Breast epithelium (tissue), 3 donors: ENCODE results near the gene VEPH1.

ENCODE experiments used
- CTCF ChIP-seq, 3 donors: fragments of 450-650 bp; IDR thresholded peaks; one replicate each; pipeline ENCODE4 v1.5.1; 2016 to 2017; ENCODE audit warnings: antibody characterized with exemption in 3 of 3, mild to moderate bottlenecking in 3 of 3, moderate library complexity in 3 of 3
- POLR2AphosphoS5 ChIP-seq, 3 donors: sonication (generic); formaldehyde crosslinking; IDR thresholded peaks; one replicate each; pipeline ENCODE4 v1.6.1; 2017; ENCODE audit warnings: antibody characterized with exemption in 3 of 3

GRCh38 chr3:157390713-157391515 lies 112.3 kb downstream of the VEPH1 start:
- TF ChIP-seq CTCF (IDR thresholded peaks at IDR 0.05): no peak
- TF ChIP-seq POLR2AphosphoS5 (IDR thresholded peaks at IDR 0.05): no peak
